HG02588 (cell line): ENCODE measurements around the gene MTHFD2.
A peak's percentile ranks its signal among the peaks of the same experiment; 100 is the strongest.
"Not testable (repeated sequence)": the region's sequence is repeated elsewhere in the genome, so short reads cannot be mapped to it uniquely, and the experiment has no call there.

Experiments
- ATAC-seq: cut with Tn5 transposase; IDR thresholded peaks from one replicate; pipeline ENCODE4 v1.9.1; 2021; ENCODE audit warnings: mild to moderate bottlenecking, moderate library complexity; ENCODE audit not compliant: unreplicated experiment

The MTHFD2 gene

GRCh38 chr2:74194799-74195198, 3.6 kb upstream of the MTHFD2 start:
- ATAC-seq = no peak

DNA sequence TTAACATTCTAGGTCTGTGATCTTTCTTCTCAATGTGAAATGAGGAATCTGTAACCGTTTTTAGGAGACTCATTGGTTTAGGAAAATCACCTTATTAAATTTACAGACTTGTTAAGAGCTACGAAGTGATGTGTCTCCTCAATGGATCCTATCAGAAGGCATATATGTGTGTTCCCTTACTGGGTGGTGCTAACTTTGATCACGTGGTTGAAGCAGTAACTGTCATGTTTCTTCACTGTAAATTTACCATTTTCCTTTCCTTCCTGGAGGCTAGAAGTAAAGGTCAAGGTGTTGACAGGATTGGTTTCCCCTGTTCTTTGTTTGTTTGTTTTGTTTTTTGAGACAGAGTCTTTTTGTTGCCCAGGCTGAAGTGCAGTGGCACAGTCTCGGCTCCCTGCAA, 1.4 kb upstream of the MTHFD2 start:
- ATAC-seq = no peak

DNA sequence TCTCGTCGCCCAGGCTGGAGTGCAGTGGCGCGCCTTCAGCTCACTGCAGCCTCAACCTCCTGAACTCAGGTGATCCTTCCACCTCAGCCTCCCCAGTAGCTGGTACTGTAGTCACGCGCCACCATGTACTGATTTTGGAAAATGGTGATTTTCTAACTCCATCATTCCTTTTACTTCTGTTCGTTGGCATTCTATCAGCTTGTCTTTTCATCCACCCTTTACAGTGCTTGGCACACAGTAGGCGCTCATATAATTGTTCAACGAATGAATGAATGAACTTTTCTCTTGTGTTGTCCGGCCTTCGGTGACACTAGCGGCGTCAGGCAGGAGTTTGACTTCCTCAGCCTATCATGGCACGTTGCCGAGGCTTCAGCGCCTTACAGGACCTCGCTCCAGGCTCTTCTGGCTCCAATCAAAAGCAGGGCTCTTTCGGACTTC, 373 bp upstream of the MTHFD2 start:
- no peak for ATAC-seq

- no peak for ATAC-seq
These were observed 873 bp downstream of the MTHFD2 start for GRCh38 chr2:74199275-74199701.

DNA sequence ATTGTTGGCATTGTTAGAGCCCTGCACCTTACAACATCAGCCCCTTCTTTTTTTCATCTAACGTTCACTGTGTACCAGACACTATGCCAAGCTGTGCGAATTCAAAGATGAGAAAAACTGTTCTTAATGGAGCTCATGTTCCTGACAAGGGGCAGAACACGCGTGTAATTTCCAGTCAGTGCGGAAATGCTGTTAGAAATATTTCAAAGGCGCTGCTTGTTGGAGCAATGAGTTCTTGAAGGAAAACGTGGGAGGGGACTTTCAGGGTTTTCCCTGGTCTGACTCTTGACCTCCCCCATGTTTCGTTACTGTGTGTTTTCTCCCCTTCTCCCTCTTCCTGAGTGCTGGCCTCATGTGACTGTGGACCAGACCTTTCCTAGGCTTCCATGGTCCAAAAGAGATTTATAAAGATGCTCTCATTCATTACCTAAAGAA, 1.5 kb downstream of the MTHFD2 start:
- ATAC-seq = no peak

DNA sequence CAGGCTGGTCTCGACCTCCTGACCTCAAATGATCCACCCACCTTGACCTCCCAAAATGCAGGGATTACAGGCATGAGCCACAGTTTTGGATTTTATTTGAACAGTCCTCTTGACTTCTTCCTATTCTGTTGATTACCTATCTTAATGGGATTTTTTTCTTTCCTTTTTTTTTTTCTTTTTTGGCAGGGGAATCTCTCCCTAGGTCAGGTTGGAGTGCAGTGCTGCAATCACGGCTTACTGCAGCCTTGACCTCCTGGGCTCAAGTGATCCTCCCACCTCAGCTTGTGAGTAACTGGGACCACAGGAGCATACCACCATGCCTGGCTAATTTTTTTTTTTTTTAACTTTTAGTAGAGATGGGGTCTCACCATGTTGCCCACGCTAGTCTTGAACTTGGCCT, 2.8 kb downstream of the MTHFD2 start:
- no peak for ATAC-seq

DNA sequence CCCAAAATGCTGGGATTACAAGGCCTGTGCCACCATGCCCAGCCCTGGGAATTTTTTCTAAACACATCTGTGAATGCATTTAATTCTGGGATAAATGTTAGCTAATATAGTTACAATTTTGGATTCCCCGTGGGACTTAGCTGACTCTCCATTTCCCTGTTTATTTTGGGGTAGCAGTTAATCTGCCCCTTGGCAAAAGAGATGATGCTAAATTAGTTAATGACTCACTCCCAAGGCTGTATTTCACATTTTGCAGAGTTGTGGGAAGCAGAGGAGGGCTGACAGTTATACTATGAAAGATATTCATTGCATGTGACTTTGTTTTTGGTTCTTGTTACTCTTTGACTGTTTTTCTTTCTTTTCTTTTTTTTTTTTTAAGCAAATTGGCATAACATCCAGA, 3.2 kb downstream of the MTHFD2 start:
- ATAC-seq = no peak

- no peak for ATAC-seq
These were observed 6.0 kb downstream of the MTHFD2 start for GRCh38 chr2:74204436-74204835.

DNA sequence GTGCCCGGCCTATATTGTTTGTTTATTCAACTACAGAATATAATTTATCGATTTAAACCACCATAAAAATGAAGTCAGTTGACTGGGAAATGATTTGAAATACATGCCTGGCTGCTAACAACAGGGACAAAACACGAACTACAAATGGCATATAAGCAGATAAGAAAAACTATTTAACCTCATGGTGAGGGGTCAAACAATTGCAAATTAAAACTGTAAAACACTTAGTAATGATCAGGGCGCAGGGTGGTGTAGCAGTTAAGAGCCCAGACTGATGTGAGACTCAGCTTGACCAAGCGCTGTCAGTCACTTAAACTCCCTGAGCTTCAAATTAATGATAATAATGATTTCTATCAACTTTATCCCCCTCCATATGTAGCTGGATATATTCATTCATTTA, 6.7 kb downstream of the MTHFD2 start:
- ATAC-seq = no peak

DNA sequence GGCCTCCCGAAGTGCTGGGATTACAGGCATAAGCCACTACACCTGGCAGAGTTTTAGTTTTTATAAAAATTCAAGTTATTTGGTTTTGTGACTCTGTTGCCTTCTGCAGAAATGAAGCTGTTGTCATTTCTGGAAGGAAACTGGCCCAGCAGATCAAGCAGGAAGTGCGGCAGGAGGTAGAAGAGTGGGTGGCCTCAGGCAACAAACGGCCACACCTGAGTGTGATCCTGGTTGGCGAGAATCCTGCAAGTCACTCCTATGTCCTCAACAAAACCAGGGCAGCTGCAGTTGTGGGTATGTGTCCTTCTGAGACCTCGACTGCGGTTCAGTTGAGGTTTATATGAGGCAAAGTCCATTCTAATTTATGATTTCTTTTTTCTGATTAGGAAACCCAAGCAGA, 7.2 kb downstream of the MTHFD2 start:
- no peak for ATAC-seq

GRCh38 chr2:74206180-74206688, 7.8 kb downstream of the MTHFD2 start:
- ATAC-seq = peak; percentile 65

DNA sequence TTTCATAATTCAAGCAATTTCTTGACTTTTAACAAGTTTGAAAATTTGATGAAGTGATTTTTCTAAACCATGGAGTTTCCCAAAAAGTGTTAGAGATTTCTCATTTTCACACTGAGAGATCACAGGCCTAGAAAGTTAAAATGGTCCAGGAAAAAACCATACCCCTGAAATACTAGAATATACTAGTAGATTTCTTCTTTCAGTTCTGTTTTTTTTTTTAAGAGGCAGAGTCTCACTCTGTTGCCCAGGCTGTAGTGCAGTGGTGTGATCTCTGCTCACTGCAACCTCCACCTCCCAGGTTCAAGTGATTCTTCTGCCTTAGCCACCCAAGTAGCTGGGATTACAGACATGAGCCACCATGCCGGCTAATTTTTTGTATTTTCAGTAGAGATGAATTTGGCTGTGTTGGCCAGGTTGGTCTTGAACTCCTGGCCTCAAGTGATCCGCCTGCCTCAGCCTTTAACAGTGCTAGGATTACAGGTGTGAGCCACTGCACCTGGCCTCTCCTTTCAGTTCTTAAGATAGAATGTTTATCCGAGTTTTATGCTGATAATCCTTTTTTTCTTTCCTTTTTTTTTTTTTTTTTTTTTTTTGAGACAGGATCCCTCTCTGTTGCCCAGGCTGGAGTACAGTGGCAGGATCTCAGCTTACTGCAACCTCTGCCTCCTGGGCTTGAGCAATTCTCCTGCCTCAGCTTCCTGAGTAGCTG, 14.4 kb downstream of the MTHFD2 start:
- ATAC-seq = no peak

GRCh38 chr2:74215771-74216170, 17.4 kb downstream of the MTHFD2 start:
- not testable (repeated sequence) for ATAC-seq

GRCh38 chr2:74216642-74217041, 18.2 kb downstream of the MTHFD2 start:
- no peak for ATAC-seq

GRCh38 chr2:74219846-74220486, 21.6 kb downstream of the MTHFD2 start:
- ATAC-seq = no peak

- ATAC-seq = no peak
These were observed 22.7 kb downstream of the MTHFD2 start for GRCh38 chr2:74221091-74221490.

DNA sequence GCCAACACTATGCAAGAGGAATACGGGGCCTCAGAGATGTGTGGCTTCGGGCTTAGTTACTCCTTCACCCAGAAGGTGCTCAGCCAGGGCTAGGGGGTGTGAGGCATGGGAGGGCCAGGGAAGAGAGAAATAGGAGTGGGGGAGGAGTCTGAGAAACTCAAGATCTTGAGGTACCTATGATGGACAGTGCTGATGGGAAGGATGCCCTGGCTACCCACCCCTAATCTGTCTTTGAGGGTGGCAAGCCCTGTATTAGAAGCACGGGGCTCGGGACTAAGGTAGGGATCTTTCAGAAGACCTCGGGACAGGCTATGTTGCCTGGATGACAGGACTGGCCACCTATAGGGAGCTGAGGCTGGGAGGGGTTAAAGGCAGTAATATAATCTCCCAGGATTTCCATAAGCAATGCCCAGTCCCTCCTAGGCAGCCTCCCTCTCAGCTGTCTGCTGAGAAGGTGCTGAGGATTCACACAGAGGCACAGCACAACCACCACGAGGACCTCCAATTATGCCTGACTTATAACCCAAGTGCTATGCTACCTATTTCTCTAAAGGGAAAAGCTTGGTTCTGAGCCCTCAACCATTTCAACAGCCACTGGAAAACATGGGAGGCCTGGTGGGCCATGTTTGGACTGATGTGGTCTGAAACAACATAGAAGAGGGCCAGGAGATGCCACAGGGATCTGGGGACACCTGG, 23.3 kb downstream of the MTHFD2 start:
- no peak for ATAC-seq

GRCh38 chr2:74222300-74222650, 23.9 kb downstream of the MTHFD2 start:
- no peak for ATAC-seq

- ATAC-seq = no peak
These were observed 25.7 kb downstream of the MTHFD2 start for GRCh38 chr2:74223941-74224770.

DNA sequence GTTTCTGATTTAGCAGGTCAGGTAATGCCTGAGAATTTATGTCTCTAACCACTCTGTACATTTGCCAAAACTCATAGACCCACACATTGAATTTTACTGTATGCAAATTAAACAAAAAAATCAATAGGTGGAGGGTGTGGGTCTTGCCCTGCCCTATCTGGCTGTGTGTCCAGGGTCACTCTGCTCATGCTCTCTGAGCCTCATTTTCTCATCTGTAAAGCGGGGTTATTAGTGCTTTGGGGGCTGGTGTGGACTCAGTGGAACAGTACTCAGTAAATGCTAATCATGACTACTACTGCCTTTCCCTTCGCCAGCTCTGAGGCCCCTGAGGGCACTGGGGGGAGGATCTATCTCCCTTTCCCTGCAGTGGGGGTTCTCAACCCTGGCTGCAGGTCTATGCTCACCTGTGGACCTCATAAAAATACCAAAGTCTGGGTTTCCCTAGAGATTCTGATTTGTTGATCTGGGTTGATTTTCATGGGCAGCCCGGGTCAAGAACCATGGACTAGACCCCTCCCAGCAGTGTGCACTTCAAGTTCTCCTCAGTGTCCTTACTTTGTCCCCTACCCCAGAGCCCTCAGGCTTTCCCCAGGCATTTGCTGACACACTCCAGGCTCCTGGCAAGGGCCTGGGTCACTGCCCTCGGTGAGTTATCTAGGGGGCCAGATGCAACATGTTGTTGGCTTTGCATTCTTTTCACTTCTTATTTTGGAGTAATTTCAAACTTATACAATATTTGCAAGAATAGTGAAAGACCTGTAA, 27.5 kb downstream of the MTHFD2 start:
- no peak for ATAC-seq
